NCI-H524 treated with DMSO at 0.1 percent for 48 hours (cell line): ENCODE data around the gene PITX1.

ENCODE experiments used
- DNase-seq: peaks from one replicate; lab custom pipeline; 2025; lab: John Stamatoyannopoulos, UW

Gene PITX1

GRCh38 chr5:135062216-135063055, 28.4 kb upstream of the PITX1 start:
- no peak for DNase-seq

- DNase-seq, result no peak
Observed at GRCh38 chr5:135061001-135061400, 27.0 kb upstream of the PITX1 start.

- DNase-seq, result no peak
Observed at GRCh38 chr5:135060021-135060420, 26.0 kb upstream of the PITX1 start.

GRCh38 chr5:135059000-135059923, 25.2 kb upstream of the PITX1 start:
- no peak for DNase-seq

- no peak for DNase-seq
Observed at GRCh38 chr5:135058331-135058732, 24.3 kb upstream of the PITX1 start.

- DNase-seq, result no peak
Observed at GRCh38 chr5:135057233-135057632, 23.2 kb upstream of the PITX1 start.

- no peak for DNase-seq
Observed at GRCh38 chr5:135056316-135057030, 22.4 kb upstream of the PITX1 start.

GRCh38 chr5:135055396-135055795, 21.4 kb upstream of the PITX1 start:
- no peak for DNase-seq

GRCh38 chr5:135054546-135054945, 20.5 kb upstream of the PITX1 start:
- DNase-seq, result no peak

- no peak for DNase-seq
Observed at GRCh38 chr5:135053989-135054388, 20.0 kb upstream of the PITX1 start.

GRCh38 chr5:135053278-135053677, 19.2 kb upstream of the PITX1 start:
- no peak for DNase-seq

GRCh38 chr5:135052511-135053145, 18.6 kb upstream of the PITX1 start:
- DNase-seq, result no peak

GRCh38 chr5:135051872-135052271, 17.8 kb upstream of the PITX1 start:
- DNase-seq, result no peak

- no peak for DNase-seq
Observed at GRCh38 chr5:135051399-135051798, 17.4 kb upstream of the PITX1 start.

- DNase-seq, result no peak
Observed at GRCh38 chr5:135050244-135050767, 16.3 kb upstream of the PITX1 start.

GRCh38 chr5:135048930-135049329, 14.9 kb upstream of the PITX1 start:
- no peak for DNase-seq

- no peak for DNase-seq
Observed at GRCh38 chr5:135048286-135048685, 14.3 kb upstream of the PITX1 start.

- DNase-seq, result no peak
Observed at GRCh38 chr5:135047347-135047695, 13.3 kb upstream of the PITX1 start.

- DNase-seq, result no peak
Observed at GRCh38 chr5:135046661-135047346, 12.8 kb upstream of the PITX1 start.

- no peak for DNase-seq
Observed at GRCh38 chr5:135045488-135045887, 11.5 kb upstream of the PITX1 start.

GRCh38 chr5:135042595-135042994, 8.6 kb upstream of the PITX1 start:
- DNase-seq, result no peak
